Stimulated activated CD8-positive, alpha-beta memory T cell treated with anti-CD3 and anti-CD28 coated beads, Interleukin-2, amount 100 ng/mL, for 48 hours (primary cell): ENCODE data around the gene CCDC9B.

Experiments
- DNase-seq, 2 donors: peaks; one replicate each; pipeline ENCODE4 v3.0.0-alpha.2; 2020; ENCODE audit warnings: low read depth in 2 of 2

Gene CCDC9B

GRCh38 chr15:40365624-40366456, 25.1 kb upstream of the CCDC9B start:
- DNase-seq = no peak

GRCh38 chr15:40365016-40365415, 24.3 kb upstream of the CCDC9B start:
- DNase-seq = no peak

- no peak for DNase-seq
These were observed 23.5 kb upstream of the CCDC9B start for GRCh38 chr15:40364251-40364650.

GRCh38 chr15:40363611-40364010, 22.9 kb upstream of the CCDC9B start:
- no peak for DNase-seq

- DNase-seq = no peak
These were observed 20.9 kb upstream of the CCDC9B start for GRCh38 chr15:40361640-40362039.

GRCh38 chr15:40360015-40360414, 19.3 kb upstream of the CCDC9B start:
- DNase-seq = no peak

- peak in 1 of 2 donors; percentile 25 for DNase-seq
These were observed 18.0 kb upstream of the CCDC9B start for GRCh38 chr15:40358471-40359353.

- DNase-seq = peak; percentile 80 to 83
These were observed 17.2 kb upstream of the CCDC9B start, which contains the start of gene DISP2 for GRCh38 chr15:40357723-40358470. Gene DISP2, plus strand, starts transcription at chr15:40358219. Its CDS starts 103 bp downstream, at chr15:40358322.

- DNase-seq = no peak
These were observed 16.5 kb upstream of the CCDC9B start for GRCh38 chr15:40357246-40357645.

- no peak for DNase-seq
These were observed 15.3 kb upstream of the CCDC9B start for GRCh38 chr15:40355976-40356585.

GRCh38 chr15:40354408-40355171, 13.9 kb upstream of the CCDC9B start:
- no peak for DNase-seq

- DNase-seq = no peak
These were observed 13.0 kb upstream of the CCDC9B start for GRCh38 chr15:40353697-40354096.

- no peak for DNase-seq
These were observed 11.7 kb upstream of the CCDC9B start for GRCh38 chr15:40352281-40352901.

- no peak for DNase-seq
These were observed 8.4 kb upstream of the CCDC9B start for GRCh38 chr15:40349163-40349562.

GRCh38 chr15:40348474-40348870, 7.7 kb upstream of the CCDC9B start:
- no peak for DNase-seq

GRCh38 chr15:40347559-40348473, 7.1 kb upstream of the CCDC9B start:
- no peak for DNase-seq

- DNase-seq = no peak
These were observed 6.1 kb upstream of the CCDC9B start for GRCh38 chr15:40346579-40347558.
